HG03442 (cell line): Measurements from ENCODE around the gene UVRAG.

ENCODE experiments used
- ATAC-seq: cut with Tn5 transposase; IDR thresholded peaks from one replicate; pipeline ENCODE4 v1.9.1; 2021; ENCODE audit warnings: mild to moderate bottlenecking, moderate library complexity; ENCODE audit not compliant: unreplicated experiment

The UVRAG gene

GRCh38 chr11:75802913-75803820 is 11.8 kb upstream of the UVRAG start:
- peak; percentile 60 for ATAC-seq

- no peak for ATAC-seq
These were observed 5.9 kb upstream of the UVRAG start for GRCh38 chr11:75809111-75809510.

- ATAC-seq: no peak
These were observed 5.0 kb upstream of the UVRAG start for GRCh38 chr11:75809991-75810390.

GRCh38 chr11:75810637-75811390 is 4.2 kb upstream of the UVRAG start:
- ATAC-seq: peak; percentile 25

- ATAC-seq: no peak
These were observed 3.5 kb upstream of the UVRAG start for GRCh38 chr11:75811485-75811884.

GRCh38 chr11:75812542-75813040 is 2.4 kb upstream of the UVRAG start:
- ATAC-seq: no peak

GRCh38 chr11:75813124-75813523 is 1.9 kb upstream of the UVRAG start:
- no peak for ATAC-seq

GRCh38 chr11:75813622-75814039 is 1.4 kb upstream of the UVRAG start:
- ATAC-seq: no peak

GRCh38 chr11:75814363-75814676 is 690 bp upstream of the UVRAG start:
- peak; percentile 13 for ATAC-seq

GRCh38 chr11:75815345-75816168 is 547 bp downstream of the UVRAG start:
- no peak for ATAC-seq

- no peak for ATAC-seq
These were observed 1.7 kb downstream of the UVRAG start for GRCh38 chr11:75816561-75817239.

- no peak for ATAC-seq
These were observed 5.6 kb downstream of the UVRAG start for GRCh38 chr11:75820645-75821044.

GRCh38 chr11:75821202-75821601 is 6.2 kb downstream of the UVRAG start:
- ATAC-seq: no peak

- no peak for ATAC-seq
These were observed 7.5 kb downstream of the UVRAG start for GRCh38 chr11:75822541-75822940.

GRCh38 chr11:75823415-75823814 is 8.4 kb downstream of the UVRAG start:
- ATAC-seq: no peak

GRCh38 chr11:75823946-75824345 is 8.9 kb downstream of the UVRAG start:
- ATAC-seq: no peak

- no peak for ATAC-seq
These were observed 11.6 kb downstream of the UVRAG start for GRCh38 chr11:75826461-75827230.

- ATAC-seq: no peak
These were observed 12.6 kb downstream of the UVRAG start for GRCh38 chr11:75827562-75827961.

- no peak for ATAC-seq
These were observed 17.0 kb downstream of the UVRAG start for GRCh38 chr11:75831915-75832502.
